KBM-7 (cell line): ENCODE data around the gene SLX9.

Experiments
- DNase-seq: peaks from one replicate; pipeline ENCODE4 v3.0.0-alpha.2; 2015
- in situ Hi-C: fragments of 300-500 bp; cut with MboI; formaldehyde crosslinking; loops from 2 replicates; pipeline ENCODE4 v1.14.3; 2020; ENCODE audit warnings: low sequenced_read_pairs, low pct_unique_long_range_greater_than_20kb, mixed read lengths

The SLX9 gene

GRCh38 chr21:44900559-44901251 is 39.1 kb upstream of the SLX9 start:
- in situ Hi-C loops, result no loop called here
- no peak for DNase-seq

GRCh38 chr21:44901391-44902074 is 38.3 kb upstream of the SLX9 start:
- in situ Hi-C loops, result no loop called here

GRCh38 chr21:44902268-44903049 is 37.4 kb upstream of the SLX9 start:
- DNase-seq, result no peak
- in situ Hi-C loops, result no loop called here

More at GRCh38 chr21:44901391-44902074, 38.3 kb upstream of the SLX9 start:
- DNase-seq, result no peak

GRCh38 chr21:44903050-44903685 is 36.7 kb upstream of the SLX9 start:
- in situ Hi-C loops, result no loop called here
- no peak for DNase-seq

- no peak for DNase-seq
- in situ Hi-C loops, result no loop called here
Observed at GRCh38 chr21:44903689-44904088, 36.1 kb upstream of the SLX9 start.

GRCh38 chr21:44904141-44904923 is 35.5 kb upstream of the SLX9 start:
- in situ Hi-C loops, result no loop called here

GRCh38 chr21:44905016-44905727 is 34.7 kb upstream of the SLX9 start:
- in situ Hi-C loops, result no loop called here
- DNase-seq, result no peak

More at GRCh38 chr21:44904141-44904923, 35.5 kb upstream of the SLX9 start:
- DNase-seq, result no peak

GRCh38 chr21:44905728-44906090 is 34.1 kb upstream of the SLX9 start:
- in situ Hi-C loops, result no loop called here
- DNase-seq, result no peak

- DNase-seq, result no peak
- in situ Hi-C loops, result no loop called here
Observed at GRCh38 chr21:44907225-44907965, 32.4 kb upstream of the SLX9 start.

GRCh38 chr21:44907966-44908895 is 31.6 kb upstream of the SLX9 start:
- DNase-seq, result peak; percentile 73
- in situ Hi-C loops, result no loop called here

GRCh38 chr21:44908908-44909307 is 30.9 kb upstream of the SLX9 start:
- in situ Hi-C loops, result no loop called here
- DNase-seq, result no peak

GRCh38 chr21:44909719-44910118 is 30.1 kb upstream of the SLX9 start:
- in situ Hi-C loops, result no loop called here
- no peak for DNase-seq

GRCh38 chr21:44910229-44911067 is 29.4 kb upstream of the SLX9 start:
- DNase-seq, result no peak
- in situ Hi-C loops, result no loop called here

GRCh38 chr21:44911068-44911383 is 28.8 kb upstream of the SLX9 start:
- DNase-seq, result no peak
- in situ Hi-C loops, result no loop called here

- in situ Hi-C loops, result no loop called here
- DNase-seq, result no peak
Observed at GRCh38 chr21:44911384-44912157, 28.3 kb upstream of the SLX9 start.

GRCh38 chr21:44912158-44912473 is 27.7 kb upstream of the SLX9 start:
- DNase-seq, result no peak
- in situ Hi-C loops, result no loop called here
